HL-60/S4 treated with phorbol 12-myristate 13-acetate at 8.2 ng/mL for 4 days and 3 days (cell line): Measurements from ENCODE around the gene CXCL8.
"Not testable (repeated sequence)": the region's sequence is repeated elsewhere in the genome, so short reads cannot be mapped to it uniquely, and the experiment has no call there.

Experiments used
- in situ Hi-C: fragments of 300-500 bp; cut with MboI; formaldehyde crosslinking; loops from 2 replicates; pipeline ENCODE4 v1.15.0; 2022; ENCODE audit warnings: low sequenced_read_pairs

Gene CXCL8

DNA sequence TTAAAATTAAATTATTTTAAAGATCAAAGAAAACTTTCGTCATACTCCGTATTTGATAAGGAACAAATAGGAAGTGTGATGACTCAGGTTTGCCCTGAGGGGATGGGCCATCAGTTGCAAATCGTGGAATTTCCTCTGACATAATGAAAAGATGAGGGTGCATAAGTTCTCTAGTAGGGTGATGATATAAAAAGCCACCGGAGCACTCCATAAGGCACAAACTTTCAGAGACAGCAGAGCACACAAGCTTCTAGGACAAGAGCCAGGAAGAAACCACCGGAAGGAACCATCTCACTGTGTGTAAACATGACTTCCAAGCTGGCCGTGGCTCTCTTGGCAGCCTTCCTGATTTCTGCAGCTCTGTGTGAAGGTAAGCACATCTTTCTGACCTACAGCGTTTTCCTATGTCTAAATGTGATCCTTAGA is at the start of gene CXCL8:
CXCL8 (plus strand) TSS at position 217 of the 426 bp plus-strand sequence; CDS start at position 307, 90 bp downstream.
- in situ Hi-C loops: no loop called here

DNA sequence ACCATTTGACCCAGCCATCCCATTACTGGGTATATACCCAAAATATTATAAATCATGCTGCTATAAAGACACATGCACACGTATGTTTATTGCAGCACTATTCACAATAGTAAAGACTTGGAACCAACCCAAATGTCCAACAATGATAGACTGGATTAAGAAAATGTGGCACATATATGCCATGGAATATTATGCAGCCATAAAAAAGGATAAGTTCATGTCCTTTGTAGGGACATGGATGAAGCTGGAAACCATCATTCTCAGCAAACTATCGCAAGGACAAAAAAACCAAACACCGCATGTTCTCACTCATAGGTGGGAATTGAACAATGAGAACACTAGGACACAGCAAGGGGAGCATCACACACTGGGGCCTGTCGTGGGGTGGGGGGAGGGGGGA is 49.2 kb upstream of the CXCL8 start:
- in situ Hi-C loops: not testable (repeated sequence)

DNA sequence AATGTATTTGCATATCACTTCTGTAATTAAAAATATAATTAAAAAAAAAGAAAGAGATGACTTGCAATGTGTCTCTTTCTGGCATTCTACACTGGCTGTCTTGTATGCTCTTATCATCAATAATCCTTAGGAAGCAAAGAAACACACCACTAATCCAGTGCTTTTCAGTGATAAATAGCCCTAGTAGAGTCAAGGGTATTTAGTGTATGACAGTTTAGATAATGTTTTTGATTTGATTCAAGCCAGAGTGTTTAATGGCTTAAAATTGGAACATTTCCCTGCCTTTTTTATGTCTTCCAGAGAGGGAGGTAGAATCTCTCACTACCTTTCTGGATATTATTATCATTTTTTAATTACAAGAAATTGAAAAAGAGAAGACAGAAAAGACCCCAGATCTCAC is 48.6 kb upstream of the CXCL8 start:
- in situ Hi-C loops: no loop called here

DNA sequence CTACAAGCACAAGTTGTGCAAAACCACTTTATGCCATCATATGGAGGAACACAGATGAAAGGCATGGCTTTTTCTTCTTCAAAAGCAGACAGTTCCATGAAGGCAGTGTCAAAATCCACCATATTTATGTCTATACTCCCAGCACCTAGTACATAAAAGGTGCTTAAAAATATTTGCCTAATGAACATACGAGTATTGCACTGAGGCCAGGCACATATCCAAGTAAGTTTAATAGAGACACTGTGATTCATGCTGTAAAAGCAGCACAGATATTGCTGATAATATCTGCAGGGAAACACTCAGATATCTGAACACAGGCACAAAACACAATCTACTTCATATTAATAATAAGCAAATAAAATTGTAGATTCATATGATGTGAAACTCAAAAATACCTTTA is 48.1 kb upstream of the CXCL8 start:
- in situ Hi-C loops: no loop called here

- in situ Hi-C loops: no loop called here
These were observed 47.7 kb upstream of the CXCL8 start for GRCh38 chr4:73692701-73693100.

GRCh38 chr4:73693811-73694210 is 46.6 kb upstream of the CXCL8 start:
- in situ Hi-C loops: no loop called here

DNA sequence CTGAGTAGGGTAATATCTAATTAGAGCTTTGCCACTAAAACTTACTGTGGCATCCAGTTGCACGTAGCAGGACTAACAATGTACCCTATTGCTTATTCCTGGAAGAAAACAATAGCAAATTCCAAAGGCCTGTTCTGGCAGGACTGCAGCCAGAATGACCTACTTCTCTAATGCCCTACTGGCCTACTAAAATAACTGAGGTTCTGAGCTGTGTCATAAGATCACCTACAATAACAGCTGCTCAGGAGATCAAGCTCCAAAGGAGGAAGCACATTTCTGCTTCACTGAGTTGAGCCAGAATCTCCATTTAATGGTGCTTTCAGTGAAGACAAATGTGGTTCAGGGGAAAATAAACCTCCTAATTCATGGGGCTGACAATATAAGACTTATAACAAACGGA is 42.2 kb upstream of the CXCL8 start:
- in situ Hi-C loops: no loop called here

GRCh38 chr4:73701116-73701515 is 39.3 kb upstream of the CXCL8 start:
- in situ Hi-C loops: no loop called here

GRCh38 chr4:73702796-73703287 is 37.5 kb upstream of the CXCL8 start:
- in situ Hi-C loops: no loop called here

- in situ Hi-C loops: no loop called here
These were observed 37.0 kb upstream of the CXCL8 start for GRCh38 chr4:73703320-73703719.

GRCh38 chr4:73704314-73705055 is 35.9 kb upstream of the CXCL8 start:
- in situ Hi-C loops: no loop called here

DNA sequence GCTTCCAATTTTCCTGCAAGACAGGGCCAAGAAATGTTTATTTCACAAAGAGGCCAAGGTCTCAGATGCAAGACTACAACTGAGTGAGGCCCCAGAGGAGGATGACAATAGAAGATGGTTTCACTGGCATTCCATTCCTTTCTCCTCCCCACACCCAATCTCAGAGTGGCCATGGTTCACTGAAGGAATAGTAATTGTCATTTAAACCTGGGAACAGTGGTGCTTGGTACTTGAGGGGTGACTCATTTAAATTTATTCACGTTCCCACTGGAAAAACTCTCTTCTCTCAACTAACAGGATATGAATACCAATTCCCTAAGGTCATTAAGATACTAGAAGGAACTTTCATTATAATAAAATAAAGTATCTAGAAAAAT is 35.3 kb upstream of the CXCL8 start:
- in situ Hi-C loops: no loop called here

GRCh38 chr4:73705721-73706120 is 34.6 kb upstream of the CXCL8 start:
- in situ Hi-C loops: no loop called here

DNA sequence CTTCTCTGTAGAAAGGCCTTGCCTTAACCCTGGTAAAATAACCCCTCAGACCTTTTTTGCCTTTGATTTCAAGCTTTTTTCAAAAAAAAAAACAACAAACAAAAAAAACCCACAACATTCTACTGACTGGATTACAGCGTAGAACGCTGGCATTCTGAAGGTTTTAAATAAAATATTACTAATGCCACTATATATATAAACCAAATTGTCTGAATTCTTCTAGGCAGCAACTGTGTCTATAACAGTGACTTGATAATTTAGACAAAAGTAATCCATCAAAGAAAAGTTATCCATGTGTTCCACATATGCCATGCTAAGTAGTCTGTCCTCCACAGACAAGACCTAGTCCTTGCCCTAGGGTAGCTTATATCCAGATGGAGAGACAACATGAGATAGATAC is 33.6 kb upstream of the CXCL8 start:
- in situ Hi-C loops: no loop called here

DNA sequence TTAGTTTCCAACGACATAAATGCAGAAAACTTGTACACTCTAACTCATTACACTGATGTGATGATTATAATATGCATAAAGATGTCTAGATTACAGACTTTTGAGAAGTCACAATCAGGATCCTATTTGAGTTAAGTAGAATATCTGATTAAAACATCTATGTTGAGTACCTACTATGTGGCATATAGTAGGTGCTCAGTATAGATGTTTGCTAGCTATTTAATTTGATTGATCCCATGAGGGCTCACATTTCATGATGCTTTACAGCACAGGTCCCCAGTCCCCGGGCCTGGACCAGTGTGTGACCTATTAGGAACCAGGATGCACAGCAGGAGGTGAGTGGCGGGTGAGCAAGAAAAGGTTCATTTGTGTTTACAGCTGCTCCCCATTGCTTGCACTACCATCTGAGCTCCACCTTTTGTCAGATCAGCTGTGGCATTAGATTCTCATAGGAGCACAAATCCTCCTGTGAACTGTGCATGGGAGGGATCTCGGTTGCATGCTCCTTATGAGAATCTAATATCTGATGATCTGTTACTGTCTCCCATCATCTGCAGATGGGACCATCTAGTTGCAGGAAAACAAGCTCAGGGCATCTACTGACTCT is 33.0 kb upstream of the CXCL8 start:
- in situ Hi-C loops: no loop called here

- in situ Hi-C loops: no loop called here
These were observed 32.3 kb upstream of the CXCL8 start for GRCh38 chr4:73707918-73708577.

DNA sequence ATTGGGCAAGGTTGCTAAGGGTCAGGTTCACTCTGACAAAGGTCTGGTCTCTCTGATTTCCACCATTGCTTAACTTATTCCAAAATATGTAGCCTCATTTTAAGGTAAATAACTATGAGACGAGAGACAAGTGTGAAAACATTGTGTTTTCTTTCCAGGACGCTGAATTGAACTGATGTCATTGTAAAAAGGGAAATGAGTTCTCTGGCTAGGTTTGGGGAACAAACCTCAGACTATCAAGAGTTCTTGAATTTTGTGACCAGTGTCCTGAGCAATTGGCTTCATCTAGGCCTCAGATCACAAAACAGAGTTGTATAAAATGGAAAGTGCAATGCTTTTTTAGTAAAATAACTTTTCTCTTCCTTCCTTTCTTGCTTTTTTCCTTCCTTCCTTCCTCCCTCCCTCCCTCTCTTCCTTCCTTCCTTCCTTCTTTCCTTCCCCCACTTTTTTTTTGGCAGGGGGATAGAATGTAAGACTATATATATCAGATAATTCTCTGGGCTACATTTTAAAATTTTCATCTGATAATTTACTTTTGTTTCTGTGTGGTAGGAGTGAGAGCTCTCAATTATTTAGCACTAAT is 30.8 kb upstream of the CXCL8 start:
- in situ Hi-C loops: no loop called here

DNA sequence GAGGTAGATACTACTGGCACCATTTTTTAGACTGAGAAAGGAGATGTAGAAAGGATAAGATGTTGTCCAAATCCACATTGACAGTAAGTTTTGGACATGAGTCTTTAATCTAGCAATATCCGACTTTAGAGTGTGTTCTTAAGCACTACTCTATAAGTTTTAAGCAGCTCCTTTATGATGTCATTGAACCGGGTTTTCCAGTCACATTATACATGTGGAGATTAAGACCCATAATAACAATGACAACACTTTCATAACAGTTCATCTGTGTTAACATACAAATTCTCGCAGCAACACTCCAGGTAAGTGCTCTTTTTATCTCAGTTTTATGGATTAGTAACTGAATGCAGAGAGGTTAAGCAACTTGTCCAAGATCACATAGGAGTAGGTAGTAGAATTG is 30.3 kb upstream of the CXCL8 start:
- in situ Hi-C loops: no loop called here

GRCh38 chr4:73711989-73712388 is 28.4 kb upstream of the CXCL8 start:
- in situ Hi-C loops: no loop called here

GRCh38 chr4:73713650-73714049 is 26.7 kb upstream of the CXCL8 start:
- in situ Hi-C loops: no loop called here

DNA sequence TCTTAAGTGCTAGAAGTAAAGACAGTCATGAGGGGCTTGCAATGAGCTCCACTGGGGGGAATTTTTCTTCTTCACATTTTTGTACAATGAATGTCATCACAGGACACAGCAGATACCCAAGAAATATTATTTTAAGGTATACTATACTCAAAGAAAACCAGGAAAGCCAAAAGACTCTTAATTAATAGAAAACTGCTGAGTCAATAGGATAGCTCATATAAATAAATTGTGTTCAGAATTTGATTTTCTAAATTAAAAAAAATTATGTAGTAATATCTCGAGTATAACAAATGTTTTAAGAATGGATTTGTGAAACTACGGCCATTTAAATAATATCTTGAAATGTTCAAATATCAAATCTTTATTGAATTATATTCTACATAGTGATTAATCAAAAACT is 25.7 kb upstream of the CXCL8 start:
- in situ Hi-C loops: no loop called here

- in situ Hi-C loops: no loop called here
These were observed 24.7 kb upstream of the CXCL8 start for GRCh38 chr4:73715659-73716058.
